ENCODE results near the gene CYP3A5. TPM values are rescaled to one million over a fixed set of nuclear protein-coding genes. Genes with fewer than 3 reads are reported as not detected.
"Not testable (repeated sequence)": the region's sequence is repeated elsewhere in the genome, so short reads cannot be mapped to it uniquely, and the experiment has no call there.

CYP3A5 gene
- total and polyA plus RNA-seq, 7 experiments from 2014 or later, result 0.27 to 0.87 (median 0.69) TPM; not detected in 4

- no peak overlapping the region for H3K27ac ChIP-seq (ENCODE audit: low read depth, low read length)
- H3K36me3 ChIP-seq (ENCODE audit: control insufficient read depth in 2 of 3, insufficient read depth in 3 of 3, low read length in 3 of 3), result peaks cover 0 to 3% (median 0%) of the 10 kb centered on the region in 3 experiments
- no peaks in the 10 kb centered on the region for H3K4me1 Mint-ChIP-seq
- H3K4me3 Mint-ChIP-seq, result no peak overlapping the region
- no peaks in the 10 kb centered on the region for H3K4me1 ChIP-seq (ENCODE audit: control insufficient read depth in 2 of 2, insufficient read depth in 2 of 2, low read length in 2 of 2)
- H3K27ac Mint-ChIP-seq, result no peak overlapping the region
- peaks cover 1 to 55% (median 48%) of the 10 kb centered on the region in 5 donors for H3K36me3 Mint-ChIP-seq
- DNase-seq (no peak), ATAC-seq (no peak)
- H3K27me3 Mint-ChIP-seq, result no peaks in the 10 kb centered on the region
- no peaks in the 10 kb centered on the region for H3K9me3 ChIP-seq (ENCODE audit: control insufficient read depth in 2 of 3, low read length in 3 of 3)
- intact Hi-C loops (cut with micrococcal nuclease), result no loop called here
- H3K27me3 ChIP-seq (ENCODE audit: control insufficient read depth in 2 of 2, insufficient read depth in 2 of 2, low read length in 2 of 2), result no peaks in the 10 kb centered on the region
- CTCF ChIA-PET, result no interaction called here
- H3K4me3 ChIP-seq (ENCODE audit: low read length), result no peak overlapping the region
- POLR2A ChIA-PET, result no interaction called here
- peaks cover 0 to 15% (median 0%) of the 10 kb centered on the region in 11 donors for H3K9me3 Mint-ChIP-seq
Observed at GRCh38 chr7:99709838-99710578, 30.2 kb upstream of the CYP3A5 start.

DNA sequence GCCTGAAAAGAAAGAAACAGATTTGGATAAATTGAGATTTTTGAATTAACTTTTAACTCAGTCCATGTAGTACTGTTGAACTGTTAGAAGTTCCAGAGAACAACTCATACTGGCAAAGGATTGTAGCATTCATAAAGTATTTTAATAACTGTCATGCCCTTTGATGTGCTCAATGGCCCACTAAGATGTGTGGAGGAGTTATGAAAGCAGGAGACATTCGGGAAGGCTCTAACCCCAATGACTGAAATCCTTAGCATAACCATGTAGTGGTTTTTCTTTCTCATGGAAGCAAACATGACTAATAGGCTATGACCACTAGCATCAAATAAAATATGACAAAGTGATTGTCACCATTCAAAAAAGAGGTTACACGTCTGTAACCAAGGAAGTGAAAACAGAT lies 29.5 kb upstream of the CYP3A5 start:
- Mint-ChIP-seq H3K27me3 (no peaks in the 10 kb centered on the region), H3K4me3 (no peak overlapping the region), H3K27ac (no peak overlapping the region), H3K4me1 (no peaks in the 10 kb centered on the region), H3K36me3 (peaks cover 1 to 48% (median 40%) of the 10 kb centered on the region in 5 donors), H3K9me3 (peaks cover 0 to 15% (median 0%) of the 10 kb centered on the region in 11 donors)
- Histone ChIP-seq H3K27me3 (ENCODE audit: control insufficient read depth in 2 of 2, insufficient read depth in 2 of 2, low read length in 2 of 2) (no peaks in the 10 kb centered on the region), H3K4me3 (ENCODE audit: low read length) (no peak overlapping the region), H3K36me3 (ENCODE audit: control insufficient read depth in 2 of 3, insufficient read depth in 3 of 3, low read length in 3 of 3) (peaks cover 0 to 3% (median 0%) of the 10 kb centered on the region in 3 experiments), H3K9me3 (ENCODE audit: control insufficient read depth in 2 of 3, low read length in 3 of 3) (no peaks in the 10 kb centered on the region), H3K4me1 (ENCODE audit: control insufficient read depth in 2 of 2, insufficient read depth in 2 of 2, low read length in 2 of 2) (no peaks in the 10 kb centered on the region), H3K27ac (ENCODE audit: low read depth, low read length) (no peak overlapping the region)
- no peak for DNase-seq
- POLR2A ChIA-PET, result no interaction called here
- no peak for ATAC-seq
- CTCF ChIA-PET, result no interaction called here
- intact Hi-C loops (cut with micrococcal nuclease), result no loop called here

DNA sequence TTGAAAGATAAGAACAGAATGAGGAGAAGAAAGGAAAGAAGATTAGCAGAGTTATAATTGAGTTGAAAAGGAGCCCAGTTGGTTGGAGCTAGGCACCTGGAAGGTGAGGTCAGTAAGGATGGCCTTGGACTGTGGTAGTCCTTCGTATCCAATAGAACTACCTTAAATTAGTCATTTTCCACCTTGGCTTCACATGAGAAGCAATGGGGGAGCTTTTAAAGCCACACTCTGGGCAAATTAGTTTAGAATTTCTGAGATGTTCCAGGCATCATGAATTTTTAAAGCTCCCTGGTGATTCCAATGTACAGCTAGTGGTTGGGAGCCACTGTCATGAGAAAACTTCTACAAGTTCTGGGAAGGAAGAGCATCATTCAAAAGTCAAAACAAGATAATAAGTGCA lies 27.3 kb upstream of the CYP3A5 start:
- intact Hi-C loops (cut with micrococcal nuclease), result no loop called here
- DNase-seq (no peak), ATAC-seq (no peak)
- Mint-ChIP-seq H3K9me3 (peaks cover 0 to 15% (median 0%) of the 10 kb centered on the region in 11 donors), H3K4me1 (no peaks in the 10 kb centered on the region), H3K27ac (no peak overlapping the region), H3K4me3 (no peak overlapping the region), H3K36me3 (peaks cover 1 to 43% (median 37%) of the 10 kb centered on the region in 5 donors), H3K27me3 (no peaks in the 10 kb centered on the region)
- no peaks in the 10 kb centered on the region for H3K27me3 ChIP-seq (ENCODE audit: control insufficient read depth in 2 of 2, insufficient read depth in 2 of 2, low read length in 2 of 2)
- H3K27ac ChIP-seq (ENCODE audit: low read depth, low read length), result no peak overlapping the region
- no peaks in the 10 kb centered on the region for H3K9me3 ChIP-seq (ENCODE audit: control insufficient read depth in 2 of 3, low read length in 3 of 3)
- peaks cover 0 to 3% (median 0%) of the 10 kb centered on the region in 3 experiments for H3K36me3 ChIP-seq (ENCODE audit: control insufficient read depth in 2 of 3, insufficient read depth in 3 of 3, low read length in 3 of 3)
- H3K4me1 ChIP-seq (ENCODE audit: control insufficient read depth in 2 of 2, insufficient read depth in 2 of 2, low read length in 2 of 2), result no peaks in the 10 kb centered on the region
- CTCF ChIA-PET, result no interaction called here
- H3K4me3 ChIP-seq (ENCODE audit: low read length), result no peak overlapping the region
- POLR2A ChIA-PET, result no interaction called here

DNA sequence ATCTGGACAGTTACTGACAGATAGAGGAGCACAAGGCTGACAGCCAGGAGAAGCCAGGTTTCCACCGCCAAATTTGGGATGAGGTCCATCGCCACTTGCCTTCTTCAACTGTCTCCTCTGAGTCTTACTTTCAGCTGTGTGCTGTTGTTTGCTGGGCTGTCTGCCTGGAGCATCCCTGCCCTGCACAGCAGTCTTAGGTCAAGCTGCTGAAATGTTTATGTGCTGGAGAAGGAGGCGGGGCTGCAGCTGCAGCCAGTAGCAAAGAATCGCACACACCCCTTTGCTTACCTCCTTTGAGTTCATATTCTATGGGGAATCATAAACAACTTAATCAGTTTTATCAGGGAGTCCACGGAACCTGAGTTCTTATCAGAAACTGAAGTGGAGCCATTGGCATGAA lies 20.1 kb upstream of the CYP3A5 start:
- H3K27me3 ChIP-seq (ENCODE audit: control insufficient read depth in 2 of 2, insufficient read depth in 2 of 2, low read length in 2 of 2), result no peaks in the 10 kb centered on the region
- ATAC-seq, result no peak
- no peaks in the 10 kb centered on the region for H3K4me1 ChIP-seq (ENCODE audit: control insufficient read depth in 2 of 2, insufficient read depth in 2 of 2, low read length in 2 of 2)
- no peaks in the 10 kb centered on the region for H3K36me3 ChIP-seq (ENCODE audit: control insufficient read depth in 2 of 3, insufficient read depth in 3 of 3, low read length in 3 of 3)
- ChIA-PET POLR2A (no interaction called here), CTCF (no interaction called here)
- peak overlapping the region in 1 of 9 donors; percentile 8 for H3K27ac Mint-ChIP-seq
- H3K27me3 Mint-ChIP-seq, result peaks cover 0 to 2% (median 0%) of the 10 kb centered on the region in 5 donors
- no peak overlapping the region for H3K4me3 Mint-ChIP-seq
- peaks cover 0 to 4% (median 0%) of the 10 kb centered on the region in 11 donors for H3K9me3 Mint-ChIP-seq
- no peak overlapping the region for H3K4me3 ChIP-seq (ENCODE audit: low read length)
- H3K9me3 ChIP-seq (ENCODE audit: control insufficient read depth in 2 of 3, low read length in 3 of 3), result no peaks in the 10 kb centered on the region
- H3K4me1 Mint-ChIP-seq, result peaks cover 0 to 2% (median 0%) of the 10 kb centered on the region in 7 donors
- H3K36me3 Mint-ChIP-seq, result peaks cover 0 to 4% (median 3%) of the 10 kb centered on the region in 5 donors
- DNase-seq, result no peak
- intact Hi-C loops (cut with micrococcal nuclease), result no loop called here
- H3K27ac ChIP-seq (ENCODE audit: low read depth, low read length), result no peak overlapping the region

DNA sequence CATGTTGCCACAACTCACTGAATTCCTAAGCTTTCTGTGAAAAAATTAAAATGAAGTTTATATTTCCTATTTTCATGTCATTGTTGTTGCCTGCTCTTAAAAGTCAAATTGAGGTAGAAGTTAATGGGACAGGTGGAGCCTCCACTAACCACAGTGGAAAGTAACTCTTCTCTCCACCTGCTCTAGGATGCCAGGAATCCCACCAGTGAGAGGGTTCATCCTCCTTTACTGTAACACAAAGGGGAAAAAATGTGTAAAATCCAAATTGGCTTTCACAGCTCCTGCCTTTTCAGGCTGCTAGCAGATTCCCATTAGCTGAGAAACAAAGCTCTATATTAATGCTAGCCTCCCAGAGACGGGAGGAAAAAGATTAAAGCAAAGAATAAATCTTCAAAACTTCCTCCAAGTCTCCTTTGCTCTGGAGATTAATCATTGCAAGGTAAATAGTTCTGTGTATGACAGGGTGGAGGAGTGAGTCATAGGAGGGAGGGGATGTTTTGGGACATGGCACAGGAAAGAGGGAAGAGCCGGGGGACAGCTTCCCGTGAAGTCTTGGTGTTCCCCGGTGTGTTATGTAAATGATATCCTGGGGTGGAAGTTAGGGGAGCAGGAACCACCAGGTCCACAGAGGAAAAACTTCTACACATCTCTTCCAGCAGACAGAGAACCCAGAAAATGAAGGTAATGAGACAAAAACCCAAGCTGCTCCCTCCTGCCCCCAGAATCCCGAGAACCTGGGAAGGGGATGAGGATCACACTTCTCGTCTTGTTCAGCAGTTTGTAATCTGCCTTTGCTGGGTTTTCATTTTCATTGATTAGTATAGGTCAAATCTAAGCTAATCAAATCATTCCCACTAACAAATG lies 19.3 kb upstream of the CYP3A5 start:
- H3K36me3 Mint-ChIP-seq; H3K4me1 ChIP-seq (ENCODE audit: control insufficient read depth in 2 of 2, insufficient read depth in 2 of 2, low read length in 2 of 2); H3K4me3 ChIP-seq (ENCODE audit: low read length); H3K27me3 Mint-ChIP-seq; H3K9me3 ChIP-seq (ENCODE audit: control insufficient read depth in 2 of 3, low read length in 3 of 3); POLR2A ChIA-PET; H3K27ac ChIP-seq (ENCODE audit: low read depth, low read length); CTCF ChIA-PET; H3K9me3 Mint-ChIP-seq; DNase-seq; intact Hi-C loops (cut with micrococcal nuclease); H3K4me1 Mint-ChIP-seq; ATAC-seq; H3K4me3 Mint-ChIP-seq; H3K36me3 ChIP-seq (ENCODE audit: control insufficient read depth in 2 of 3, insufficient read depth in 3 of 3, low read length in 3 of 3); H3K27me3 ChIP-seq (ENCODE audit: control insufficient read depth in 2 of 2, insufficient read depth in 2 of 2, low read length in 2 of 2): not testable (repeated sequence)
- peak overlapping the region in 1 of 9 donors; percentile 8 for H3K27ac Mint-ChIP-seq

- no peak overlapping the region for H3K27ac ChIP-seq (ENCODE audit: low read depth, low read length)
- Mint-ChIP-seq H3K4me1 (peaks cover 0 to 22% (median 21%) of the 10 kb centered on the region in 7 donors), H3K36me3 (peaks cover 3 to 7% (median 4%) of the 10 kb centered on the region in 5 donors), H3K4me3 (no peak overlapping the region), H3K27ac (no peak overlapping the region), H3K9me3 (peaks cover 0 to 18% (median 5%) of the 10 kb centered on the region in 11 donors), H3K27me3 (peaks cover 0 to under 1% (median 0%) of the 10 kb centered on the region in 5 donors)
- DNase-seq (no peak), ATAC-seq (no peak)
- ChIA-PET CTCF (interaction anchor here (1.6 kb wide), 1 partner anchor 80 kb away, joined by 4 read pairs; no protein-coding TSS in a partner anchor), POLR2A (no interaction called here)
- H3K36me3 ChIP-seq (ENCODE audit: control insufficient read depth in 2 of 3, insufficient read depth in 3 of 3, low read length in 3 of 3), result no peaks in the 10 kb centered on the region
- H3K4me3 ChIP-seq (ENCODE audit: low read length), result no peak overlapping the region
- intact Hi-C loops (cut with micrococcal nuclease), result no loop called here
- H3K27me3 ChIP-seq (ENCODE audit: control insufficient read depth in 2 of 2, insufficient read depth in 2 of 2, low read length in 2 of 2), result no peaks in the 10 kb centered on the region
- no peaks in the 10 kb centered on the region for H3K4me1 ChIP-seq (ENCODE audit: control insufficient read depth in 2 of 2, insufficient read depth in 2 of 2, low read length in 2 of 2)
- H3K9me3 ChIP-seq (ENCODE audit: control insufficient read depth in 2 of 3, low read length in 3 of 3), result no peaks in the 10 kb centered on the region
Observed at GRCh38 chr7:99694912-99695304, 15.1 kb upstream of the CYP3A5 start.

All from naive thymus-derived CD4-positive, alpha-beta T cell (primary cell).